Activated CD8-positive, alpha-beta memory T cell treated with anti-CD3 and anti-CD28 coated beads, Interleukin-2, amount 50 U/mL, for 4 hours (primary cell): Measurements from ENCODE around the gene HPS3.

Source experiments
- DNase-seq: peaks from one replicate; pipeline ENCODE4 v3.0.0-alpha.2; 2020

Gene HPS3

DNA sequence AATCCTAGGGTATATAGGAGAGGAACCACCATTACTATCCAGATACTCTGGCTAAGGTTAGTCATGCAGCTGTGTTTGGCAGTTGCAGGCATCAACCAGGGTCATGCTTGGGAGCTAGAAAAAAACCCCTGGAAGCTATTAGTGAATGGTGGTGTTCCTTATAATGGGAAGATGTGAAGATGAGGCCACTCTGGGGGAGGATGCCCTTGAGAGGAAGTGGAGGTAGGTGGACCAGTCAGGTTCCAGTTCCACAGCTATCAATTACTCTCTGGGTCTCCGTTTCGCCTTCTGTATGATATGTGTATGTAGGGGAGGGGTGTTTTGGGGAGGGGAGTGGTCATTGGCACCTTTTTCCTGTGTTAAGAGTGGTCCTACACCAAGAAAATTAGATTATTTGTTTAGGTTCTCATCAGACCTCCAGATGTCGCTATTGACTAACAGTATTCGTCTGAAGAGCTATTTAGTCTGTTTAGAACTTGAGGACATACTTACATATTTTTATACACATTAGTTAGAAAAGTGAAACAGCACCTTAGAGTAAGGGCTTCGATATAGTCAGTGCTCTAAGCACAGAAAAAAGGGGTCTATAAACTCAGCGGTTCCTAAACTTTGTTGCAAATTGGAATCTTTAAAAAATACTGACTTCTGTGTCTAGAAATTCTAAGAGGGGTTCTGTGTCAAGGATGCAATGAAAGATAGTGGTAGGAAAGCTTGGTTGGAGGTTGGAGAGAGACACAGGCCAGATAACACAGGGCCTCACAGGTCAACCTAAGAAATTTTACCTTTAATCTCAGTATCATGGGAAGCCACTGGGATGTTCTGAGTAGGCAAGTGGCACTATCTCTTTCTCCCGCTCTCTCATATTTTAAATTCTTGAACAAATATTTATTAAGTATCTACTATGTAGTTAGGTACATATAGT lies 9.1 kb upstream of the HPS3 start:
- no peak for DNase-seq

DNA sequence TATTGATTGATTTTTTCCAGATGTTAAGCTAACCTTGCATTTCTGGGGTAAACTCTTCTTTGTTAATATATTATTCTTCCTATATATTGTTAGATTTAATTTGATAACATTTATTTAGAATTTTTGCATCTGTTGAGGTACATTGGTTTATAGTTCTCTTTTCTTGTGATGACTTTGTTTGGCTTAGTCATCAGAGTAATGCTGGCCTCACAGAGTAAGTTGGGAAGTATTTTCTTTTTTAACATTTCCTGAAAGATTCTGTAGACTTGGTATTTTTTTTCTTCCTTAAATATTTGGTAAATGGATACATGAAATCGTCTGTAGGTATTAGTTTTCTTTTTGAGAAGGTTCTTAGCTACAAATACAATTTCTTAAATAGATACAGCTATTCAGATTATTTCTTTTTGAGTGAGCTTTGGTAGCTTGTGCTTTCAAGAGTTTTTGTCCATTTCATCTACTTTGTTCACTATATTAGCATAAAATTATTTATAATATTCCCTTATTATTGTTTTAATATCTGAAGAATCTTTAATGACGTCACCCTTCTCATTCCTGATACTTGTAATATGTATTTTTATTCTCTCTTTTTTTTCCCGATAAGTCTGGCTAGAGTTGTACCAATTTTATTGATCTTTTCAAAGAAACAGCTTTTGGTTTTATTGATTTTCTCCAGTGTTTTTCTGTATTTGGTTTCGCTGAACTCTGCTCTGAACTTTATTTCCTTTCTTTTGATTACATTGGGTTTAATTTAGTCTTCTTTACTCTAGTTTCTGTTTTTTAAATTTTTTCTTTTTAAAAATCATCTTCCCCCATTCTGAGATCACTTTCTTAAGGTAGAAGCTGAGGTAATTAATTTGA lies 6.5 kb upstream of the HPS3 start:
- no peak for DNase-seq

DNA sequence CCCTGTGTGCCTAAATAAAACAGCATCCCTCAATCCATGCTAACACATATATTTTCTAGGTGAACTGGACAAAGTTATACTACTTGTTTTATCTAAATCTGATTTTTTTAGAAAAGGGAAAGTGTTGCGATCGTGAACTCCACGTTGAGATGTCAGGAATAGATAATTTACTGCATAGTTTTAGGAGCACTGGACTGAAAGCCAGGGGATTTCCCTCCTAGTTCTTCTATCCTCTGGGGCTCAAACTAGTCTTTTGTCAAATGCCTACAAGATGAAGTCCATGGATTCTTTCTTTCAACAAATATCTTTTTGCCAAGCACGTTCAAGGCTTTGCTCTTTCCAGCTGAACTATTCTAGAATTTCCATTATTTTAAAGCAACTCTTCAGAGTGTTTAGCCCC lies 617 bp upstream of the HPS3 start:
- DNase-seq, result no peak

DNA sequence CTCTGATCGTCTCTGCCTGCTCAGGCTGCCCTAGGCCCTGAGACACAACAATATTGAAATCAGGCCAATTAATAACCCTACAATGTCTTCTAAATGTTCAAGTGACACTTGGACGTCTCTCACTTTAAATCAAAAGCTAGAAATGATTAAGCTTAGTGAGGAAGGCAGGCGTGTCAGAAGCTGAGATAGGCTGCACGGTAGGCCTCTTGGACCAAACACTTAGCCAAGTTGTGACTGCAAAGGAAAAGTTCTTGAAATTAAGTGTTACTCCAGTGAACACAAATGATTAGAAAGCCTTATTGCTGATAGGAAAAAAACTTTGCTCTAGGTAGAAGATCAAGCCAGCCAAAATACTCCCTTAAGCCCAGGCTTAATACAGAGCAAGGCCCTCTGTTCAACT lies 2.2 kb downstream of the HPS3 start:
- DNase-seq, result no peak

DNA sequence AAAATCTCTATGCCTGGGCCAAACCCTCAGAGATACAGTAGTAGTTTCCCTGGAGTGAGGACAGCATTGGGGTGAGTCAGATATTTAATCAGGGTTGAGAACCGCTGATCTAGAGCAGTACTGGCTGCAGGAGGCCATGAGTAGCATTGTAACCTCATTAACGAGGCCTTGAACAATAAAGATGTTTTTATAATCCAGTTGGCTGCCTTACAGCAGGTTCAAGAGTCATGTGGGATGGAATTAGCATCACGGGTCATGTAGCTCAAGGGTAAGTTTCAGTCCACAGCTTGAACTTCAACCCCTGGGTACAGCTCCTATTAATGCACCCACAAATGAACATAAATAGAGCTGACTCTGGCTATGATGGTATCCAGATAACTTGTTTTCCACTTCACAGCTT lies 5.1 kb downstream of the HPS3 start:
- DNase-seq, result no peak

DNA sequence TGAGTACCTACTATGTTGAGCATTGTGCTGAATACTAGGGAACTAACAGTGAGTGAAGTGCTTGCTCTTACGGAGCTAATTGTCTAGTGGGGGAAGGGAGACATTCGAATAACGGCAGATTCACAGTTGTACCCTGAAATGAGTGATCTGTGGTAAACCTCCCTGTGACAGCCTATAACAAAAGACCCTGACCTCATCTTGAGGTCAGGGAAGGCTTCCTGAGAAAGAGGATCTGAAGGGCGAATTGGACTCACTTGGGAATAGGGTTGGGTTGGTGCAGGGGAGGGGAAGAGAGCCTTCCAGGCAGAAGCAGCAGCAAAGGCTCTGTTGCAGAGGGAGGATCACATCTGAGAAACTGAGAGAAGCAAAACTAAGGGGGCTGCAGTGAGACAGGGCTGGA lies 13.2 kb downstream of the HPS3 start:
- DNase-seq, result no peak

DNA sequence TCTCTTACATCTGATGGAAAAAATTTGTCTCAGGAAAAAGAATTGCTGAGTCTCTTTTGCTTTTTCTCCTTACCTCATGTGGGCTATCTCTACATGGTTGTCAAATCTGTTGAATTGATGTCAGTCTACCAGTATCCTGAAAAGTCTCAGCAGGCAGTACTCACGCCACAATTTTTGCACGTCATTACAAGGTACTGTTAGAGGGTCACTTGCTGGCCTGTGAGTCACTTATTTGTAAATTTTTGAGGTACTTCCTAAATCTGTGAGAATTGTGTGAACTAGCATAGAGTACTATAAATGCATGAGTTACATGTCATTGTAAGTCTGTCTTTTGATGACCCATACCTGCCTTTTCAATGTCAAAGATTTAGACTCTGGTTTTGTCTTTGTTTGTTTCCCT lies 15.9 kb downstream of the HPS3 start:
- no peak for DNase-seq

DNA sequence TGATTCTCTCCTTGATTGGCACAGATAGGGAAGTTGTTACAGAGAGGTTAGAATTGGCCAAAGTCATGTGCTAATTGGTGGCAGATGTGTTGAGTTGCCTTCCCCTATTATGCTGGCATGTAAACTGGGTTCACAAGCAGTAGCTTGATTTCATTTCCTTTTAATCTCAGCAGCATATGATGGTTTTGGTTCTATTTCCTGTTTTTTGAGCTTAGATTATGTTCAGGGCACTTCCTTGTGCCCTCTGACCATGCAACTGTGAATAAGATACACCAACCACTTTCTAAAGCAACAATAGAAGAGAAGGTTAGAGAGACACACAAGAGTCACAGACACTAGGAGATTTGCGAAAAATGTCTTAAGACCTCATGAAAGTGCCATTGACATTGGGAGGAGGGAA lies 16.5 kb downstream of the HPS3 start:
- DNase-seq, result no peak

DNA sequence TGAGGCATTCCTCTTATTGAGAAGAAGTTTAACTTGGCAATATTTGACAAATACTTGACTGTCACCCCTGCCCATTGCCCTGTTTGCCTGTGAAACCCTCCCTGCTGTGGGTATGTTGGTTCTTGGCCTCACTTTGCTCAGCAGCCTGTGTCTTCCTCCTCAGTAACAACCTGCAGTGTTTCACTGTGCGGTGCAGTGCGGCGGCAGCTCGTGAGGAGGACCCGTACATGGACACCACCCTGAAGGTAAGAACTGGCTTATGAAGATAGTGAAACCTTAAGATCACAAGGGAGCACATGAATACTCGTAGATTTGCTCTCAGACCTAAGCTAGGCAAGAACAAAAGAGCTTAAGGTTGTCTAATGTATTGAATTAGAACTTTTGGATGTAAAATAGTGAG lies 21.0 kb downstream of the HPS3 start:
- no peak for DNase-seq

DNA sequence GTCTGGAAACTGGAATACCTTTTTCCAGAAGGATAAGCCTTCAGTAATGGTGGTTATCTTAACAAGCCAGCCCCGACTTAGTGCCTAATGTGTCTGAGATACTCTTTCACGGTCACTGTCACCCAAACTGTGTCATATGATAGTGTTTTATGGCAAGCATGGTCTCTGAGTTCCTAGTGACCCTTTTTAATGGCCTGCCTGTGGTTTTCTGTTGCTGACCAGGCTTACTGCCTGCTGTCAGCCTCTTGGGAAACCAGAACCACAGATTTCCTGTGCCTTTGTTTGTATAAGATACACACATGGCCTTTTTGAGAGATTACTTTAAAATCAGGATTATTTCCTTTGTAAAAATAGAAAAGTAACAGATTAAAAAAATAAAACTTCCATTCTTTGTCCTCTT lies 22.4 kb downstream of the HPS3 start:
- DNase-seq, result no peak

DNA sequence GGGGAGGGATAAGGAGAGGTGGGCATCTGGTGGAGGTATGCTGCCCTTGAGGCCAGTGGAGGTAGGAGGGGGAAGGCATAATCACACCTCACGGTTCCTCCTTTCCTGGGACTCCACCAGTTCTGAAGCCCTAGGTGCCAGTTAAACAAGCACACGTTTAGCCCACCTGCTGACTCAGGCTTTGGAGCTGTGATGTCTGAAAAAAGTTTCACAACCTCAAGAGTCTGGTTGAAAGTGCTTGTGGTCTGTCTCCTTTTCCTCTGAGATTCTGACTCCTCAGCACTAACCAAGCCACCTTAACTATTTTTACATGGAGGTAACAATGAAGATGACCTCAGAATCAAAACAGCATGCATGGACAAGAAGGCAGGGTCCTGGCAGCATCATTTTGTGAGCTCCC lies 23.0 kb downstream of the HPS3 start:
- DNase-seq, result no peak

DNA sequence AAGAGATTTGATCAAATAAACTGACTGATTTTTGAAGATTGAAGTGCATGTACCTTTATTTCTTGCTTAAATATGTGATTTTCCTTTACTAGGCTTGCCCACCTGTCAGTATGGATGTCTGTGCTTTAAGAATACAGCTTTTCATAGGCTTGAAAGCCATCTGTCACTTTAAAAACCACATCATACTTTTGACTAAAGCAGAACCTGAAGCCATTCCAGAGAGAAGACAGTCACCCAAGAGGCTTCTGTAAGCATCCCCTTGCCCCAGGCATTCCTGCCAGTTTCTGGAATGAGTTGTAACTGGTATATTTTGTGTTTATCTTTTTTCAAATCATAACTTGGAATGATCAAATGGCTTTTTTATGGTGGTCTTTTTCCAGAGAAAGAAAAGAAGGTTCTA lies 24.0 kb downstream of the HPS3 start:
- DNase-seq, result no peak

DNA sequence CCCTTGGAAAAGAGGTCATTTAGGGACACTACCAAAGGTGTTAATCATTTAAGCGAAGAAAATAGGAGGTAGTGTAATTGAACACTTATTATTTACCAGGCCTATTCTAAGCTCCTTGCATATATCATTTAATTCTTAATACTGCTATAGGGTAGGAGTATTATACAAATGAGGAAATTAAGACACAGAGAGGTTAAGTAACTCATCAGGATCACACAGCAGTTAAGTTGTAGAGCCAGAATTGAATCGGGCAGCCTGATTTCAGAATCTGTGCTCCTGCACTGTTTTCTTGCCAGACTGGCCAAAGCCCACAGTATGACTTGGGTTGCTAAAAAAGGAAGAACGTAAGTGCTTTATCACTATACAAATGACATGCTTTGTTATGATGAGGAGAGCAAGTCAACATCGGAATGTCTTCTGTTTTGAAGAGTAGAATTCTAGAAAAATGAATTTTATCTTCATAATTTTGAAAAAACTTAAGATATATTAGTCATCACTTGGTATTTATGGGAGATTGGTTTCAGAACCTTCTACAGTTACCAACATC lies 31.4 kb downstream of the HPS3 start:
- DNase-seq, result no peak

DNA sequence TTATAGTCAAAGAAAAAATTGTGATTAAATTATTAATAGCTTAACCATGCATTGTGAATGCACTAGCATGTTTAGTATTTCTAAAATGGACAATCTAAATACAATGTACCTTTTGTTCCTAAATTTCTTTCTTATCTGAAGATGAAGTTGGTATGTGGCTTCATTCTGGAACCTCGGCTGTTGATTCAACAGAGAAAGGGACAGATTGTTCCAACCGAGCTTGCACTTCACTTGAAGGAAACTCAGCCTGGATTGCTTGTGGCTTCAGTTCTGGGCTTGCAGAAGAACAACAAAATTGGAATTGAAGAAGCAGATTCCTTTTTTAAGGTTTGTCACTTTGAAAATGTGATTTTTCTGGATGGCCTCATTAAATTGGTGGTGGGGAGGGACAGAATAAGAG lies 32.6 kb downstream of the HPS3 start:
- DNase-seq, result no peak

DNA sequence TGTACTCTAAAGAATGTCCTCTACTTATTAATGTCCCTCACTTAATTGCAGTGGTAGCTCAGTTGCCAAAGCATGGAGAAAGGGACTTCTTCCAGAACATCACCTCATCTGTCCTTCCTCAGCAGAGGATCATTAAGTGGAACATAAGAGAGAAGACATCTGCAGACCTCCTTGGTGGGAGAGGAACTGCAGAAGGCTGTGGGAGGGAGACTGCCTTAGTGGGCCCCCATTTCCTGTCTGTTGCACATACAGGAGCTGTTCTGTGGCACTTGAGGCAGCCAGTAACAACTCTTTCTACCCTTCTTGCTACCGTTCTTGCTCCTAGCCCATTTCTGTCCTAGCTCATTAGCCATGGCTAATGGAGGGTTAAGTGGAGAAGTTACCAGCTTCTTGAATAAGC lies 33.6 kb downstream of the HPS3 start:
- no peak for DNase-seq

DNA sequence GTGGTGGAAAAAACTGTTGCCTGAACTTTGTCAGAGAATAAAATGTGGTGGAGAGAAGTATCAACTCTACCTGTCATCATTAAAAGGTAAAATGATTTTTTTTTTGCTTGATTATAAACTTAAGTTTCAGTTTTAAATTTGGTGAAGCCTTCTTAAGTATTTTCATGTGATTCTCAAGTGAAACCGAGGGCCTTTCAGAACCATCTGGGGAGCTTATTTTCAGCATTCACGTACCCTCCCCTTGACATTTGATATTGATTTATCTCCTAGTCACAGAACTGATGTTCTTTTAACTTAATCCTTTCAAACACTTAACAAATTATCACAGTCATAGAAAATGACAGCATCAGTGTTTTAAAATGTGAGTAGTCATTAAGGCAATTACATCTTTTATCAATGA lies 38.5 kb downstream of the HPS3 start:
- no peak for DNase-seq

DNA sequence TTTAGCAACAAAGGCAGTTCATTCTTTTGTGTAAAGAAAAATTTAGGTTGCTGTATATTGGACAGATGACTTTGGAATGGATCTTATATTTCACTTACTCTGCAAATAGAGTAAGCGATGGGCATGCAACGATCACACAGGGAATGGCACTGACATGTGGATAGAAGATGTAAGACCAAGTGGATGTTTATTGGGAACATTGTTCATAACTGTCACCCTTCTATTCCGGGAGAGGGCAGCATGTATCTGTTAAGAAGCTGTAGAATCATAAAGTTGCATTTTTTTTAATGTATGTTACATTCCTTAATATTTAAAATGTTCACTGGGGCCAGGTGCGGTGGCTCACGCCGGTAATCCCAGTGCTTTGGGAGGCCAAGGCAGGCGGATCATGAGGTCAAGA lies 41.2 kb downstream of the HPS3 start:
- DNase-seq, result no peak

DNA sequence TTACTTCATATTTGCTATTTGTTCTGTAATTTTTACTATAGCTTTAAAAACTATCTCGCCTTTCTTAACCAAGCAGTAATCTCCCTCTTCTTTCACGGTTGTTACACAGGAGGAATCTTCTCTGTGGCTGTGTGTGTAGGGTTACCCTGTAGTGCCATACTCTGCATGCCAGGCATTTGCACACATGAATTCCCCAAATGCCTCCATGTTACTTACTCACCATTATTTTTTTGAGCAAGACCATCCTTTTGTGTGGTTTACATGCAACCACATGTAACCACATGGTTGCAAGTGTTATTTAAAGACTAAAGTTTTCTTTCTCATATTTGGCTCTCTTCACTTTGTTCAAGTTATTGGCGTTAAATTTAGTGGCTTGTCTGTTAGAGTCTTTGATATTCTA lies 45.5 kb downstream of the HPS3 start:
- no peak for DNase-seq

DNA sequence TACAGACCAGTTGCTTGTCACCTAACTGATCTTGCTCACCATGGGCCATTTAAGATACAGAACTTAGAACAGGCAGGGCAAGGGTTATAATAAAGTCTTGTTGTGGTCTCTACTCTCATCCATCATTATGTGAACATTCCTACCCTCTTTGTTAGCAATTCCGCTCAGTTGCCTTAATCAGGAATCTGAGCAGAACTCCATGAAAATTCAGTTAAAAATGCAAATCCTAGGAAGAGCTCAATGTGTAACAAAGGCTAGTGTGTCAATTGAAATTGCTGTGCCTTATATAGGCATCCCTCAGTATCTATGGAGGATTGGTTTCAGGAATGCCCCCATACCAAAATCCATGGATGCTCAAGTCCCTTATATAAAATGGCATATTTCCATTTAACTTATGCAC lies 47.7 kb downstream of the HPS3 start:
- DNase-seq, result no peak

DNA sequence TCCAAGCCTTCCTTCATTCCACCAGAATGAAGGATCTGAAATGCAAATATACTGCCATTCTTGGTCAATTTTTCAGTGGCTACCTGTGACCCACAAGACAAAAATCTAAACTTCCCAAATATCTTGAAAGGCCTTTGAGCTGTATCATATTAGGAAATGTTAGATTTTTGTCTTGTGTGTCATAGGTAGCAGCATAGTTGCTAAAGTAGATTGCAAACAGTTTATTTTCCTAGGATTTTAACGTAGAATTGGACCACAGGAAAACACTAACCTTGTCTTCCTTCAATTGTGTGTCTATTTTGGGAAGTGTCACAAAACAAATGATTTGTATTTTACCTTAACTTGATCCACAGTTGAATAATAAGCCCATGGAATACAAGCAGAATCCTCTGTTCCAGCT lies 49.8 kb downstream of the HPS3 start:
- no peak for DNase-seq

DNA sequence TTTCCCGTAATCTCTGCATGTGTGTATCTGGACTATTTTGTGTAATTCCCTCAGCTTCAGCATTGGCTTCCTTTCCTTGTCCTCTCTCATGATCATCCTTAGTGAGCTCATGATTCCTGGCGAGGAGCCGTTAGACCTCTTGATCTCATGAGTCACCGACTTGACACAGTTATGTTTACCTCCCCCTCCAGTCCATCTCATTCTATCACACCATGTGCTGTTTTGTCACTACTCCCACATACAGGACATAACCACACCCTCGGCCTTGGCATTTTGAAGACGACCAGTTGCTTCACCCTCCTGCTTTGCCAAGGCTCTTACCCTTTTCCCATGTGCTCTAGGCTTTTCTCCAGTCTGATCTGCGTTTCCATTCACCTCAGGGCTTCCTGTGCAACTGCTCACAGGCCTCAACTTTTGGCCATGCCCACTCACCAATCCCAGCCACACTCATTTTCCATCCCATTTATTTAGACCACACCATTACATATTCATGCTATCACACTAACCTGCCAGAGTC lies 50.7 kb downstream of the HPS3 start:
- no peak for DNase-seq

DNA sequence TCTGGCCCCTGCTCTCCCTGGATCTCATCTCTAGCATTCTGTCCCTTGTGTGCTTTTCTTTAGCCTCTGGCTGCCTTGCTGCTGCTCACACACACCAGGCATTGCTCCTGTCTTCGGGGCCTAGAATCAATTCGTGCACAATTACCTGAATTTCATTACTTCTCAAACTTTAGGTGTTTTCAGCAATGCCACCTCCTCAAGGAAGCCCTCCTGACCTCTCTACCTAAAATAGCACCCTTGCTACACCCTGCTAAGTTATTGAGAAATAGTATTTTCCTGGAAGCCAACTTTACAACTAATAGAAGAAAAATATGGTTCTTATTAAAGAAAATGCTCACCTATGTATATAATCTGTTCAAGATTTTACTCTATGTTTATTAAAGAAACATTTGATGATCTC lies 51.7 kb downstream of the HPS3 start:
- DNase-seq, result no peak

DNA sequence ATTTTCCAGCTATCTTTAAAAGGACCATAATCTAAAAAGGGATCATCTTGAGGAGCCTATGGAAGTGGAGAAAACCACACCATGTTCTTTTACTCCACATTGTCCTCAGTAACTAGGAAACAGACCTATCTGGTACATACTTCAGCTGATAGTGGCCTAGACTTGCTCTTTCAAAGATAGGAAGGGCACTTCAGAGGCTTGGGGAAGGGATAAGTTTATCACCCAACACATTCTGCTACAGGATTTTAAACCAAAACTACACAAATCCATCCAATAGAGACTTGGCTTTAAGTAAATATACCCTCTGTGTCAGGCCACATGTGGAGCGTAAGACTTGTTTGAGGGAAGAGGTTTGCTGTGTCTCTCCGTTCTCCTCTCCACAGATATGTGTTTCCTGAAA lies 56.8 kb downstream of the HPS3 start:
- DNase-seq, result no peak

DNA sequence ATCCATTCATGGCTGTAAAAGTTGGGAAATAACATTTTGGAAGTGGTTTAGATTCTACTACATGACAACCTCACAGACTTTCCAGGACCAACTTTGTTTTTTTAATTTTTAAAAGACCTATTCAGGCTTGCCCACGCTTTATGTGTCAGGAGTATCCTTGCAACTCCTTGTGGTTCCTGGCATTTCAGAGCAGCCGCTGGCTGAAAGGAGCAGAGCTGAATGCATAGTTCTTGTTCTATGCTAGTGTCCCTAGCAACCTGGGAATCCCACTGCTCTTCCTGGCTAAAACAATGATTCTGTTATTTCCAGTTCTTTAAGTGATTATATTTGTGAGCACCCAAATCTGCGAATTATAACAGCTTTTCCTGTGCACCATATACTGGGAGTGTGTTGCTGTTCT lies 57.3 kb downstream of the HPS3 start:
- no peak for DNase-seq
